HEK293 (cell line): ENCODE measurements around the gene STK11.

ENCODE experiments used
- PBX3 ChIP-seq: sonication (generic); formaldehyde crosslinking; IDR thresholded peaks from 2 replicates; pipeline ENCODE4 v1.8.1; 2022; ENCODE audit warnings: mild to moderate bottlenecking, moderate library complexity, missing genetic modification reagents
- SP7 ChIP-seq: fragments of 450-650 bp; formaldehyde crosslinking; IDR thresholded peaks from 2 replicates; pipeline ENCODE4 v1.5.1; 2016; ENCODE audit warnings: missing biosample characterization, missing genetic modification characterization
- ZFP69B ChIP-seq: fragments of 450-650 bp; formaldehyde crosslinking; IDR thresholded peaks from 2 replicates; pipeline ENCODE4 v1.5.1; 2016; ENCODE audit warnings: missing biosample characterization, missing genetic modification characterization
- ZIC2 ChIP-seq: fragments of 450-650 bp; formaldehyde crosslinking; IDR thresholded peaks from 2 replicates; pipeline ENCODE4 v1.5.1; 2016; ENCODE audit warnings: missing biosample characterization, missing genetic modification characterization
- ZNF18 ChIP-seq: fragments of 450-650 bp; formaldehyde crosslinking; IDR thresholded peaks from 2 replicates; pipeline ENCODE4 v1.5.1; 2016; ENCODE audit warnings: missing biosample characterization, missing genetic modification characterization
- ZNF280D ChIP-seq: fragments of 450-650 bp; formaldehyde crosslinking; IDR thresholded peaks from 2 replicates; pipeline ENCODE4 v1.5.1; 2016; ENCODE audit warnings: missing biosample characterization, missing genetic modification characterization
- ZNF394 ChIP-seq: fragments of 450-650 bp; formaldehyde crosslinking; IDR thresholded peaks from 2 replicates; pipeline ENCODE4 v1.5.1; 2016; ENCODE audit warnings: missing biosample characterization, missing genetic modification characterization, mild to moderate bottlenecking, moderate library complexity, borderline replicate concordance
- ZNF501 ChIP-seq: fragments of 450-650 bp; formaldehyde crosslinking; IDR thresholded peaks from 2 replicates; pipeline ENCODE4 v1.5.1; 2016; ENCODE audit warnings: missing biosample characterization, missing genetic modification characterization
- ZNF560 ChIP-seq: fragments of 450-650 bp; formaldehyde crosslinking; IDR thresholded peaks from 2 replicates; pipeline ENCODE4 v1.5.1; 2017; ENCODE audit warnings: missing biosample characterization, missing genetic modification characterization, borderline replicate concordance
- ZNF571 ChIP-seq: fragments of 450-650 bp; formaldehyde crosslinking; IDR thresholded peaks from 2 replicates; pipeline ENCODE4 v1.5.0; 2017; ENCODE audit warnings: missing biosample characterization, missing genetic modification characterization
- ZNF629 ChIP-seq: fragments of 450-650 bp; formaldehyde crosslinking; IDR thresholded peaks from 2 replicates; pipeline ENCODE4 v1.5.1; 2017; ENCODE audit warnings: missing biosample characterization, missing genetic modification characterization
- ZNF677 ChIP-seq: fragments of 450-650 bp; IDR thresholded peaks from 2 replicates; pipeline ENCODE4 v1.5.0; 2018; ENCODE audit warnings: missing biosample characterization, mild to moderate bottlenecking, missing genetic modification characterization, moderate library complexity
- ZNF692 ChIP-seq: fragments of 450-650 bp; formaldehyde crosslinking; IDR thresholded peaks from 2 replicates; pipeline ENCODE4 v1.5.1; 2016; ENCODE audit warnings: missing biosample characterization, missing genetic modification characterization
- ZNF76 ChIP-seq: fragments of 450-650 bp; formaldehyde crosslinking; IDR thresholded peaks from 2 replicates; pipeline ENCODE4; 2016; ENCODE audit warnings: low read depth, missing biosample characterization, missing genetic modification characterization, borderline replicate concordance
- ZNF776 ChIP-seq: fragments of 450-650 bp; formaldehyde crosslinking; IDR thresholded peaks from 2 replicates; pipeline ENCODE4 v1.5.0; 2017; ENCODE audit warnings: missing biosample characterization, missing genetic modification characterization, borderline replicate concordance
- ZNF830 ChIP-seq: fragments of 450-650 bp; IDR thresholded peaks from 2 replicates; pipeline ENCODE4 v1.5.0; 2018; ENCODE audit warnings: missing biosample characterization, missing genetic modification characterization, low read depth, mild to moderate bottlenecking, moderate library complexity
- ZSCAN23 ChIP-seq: fragments of 450-650 bp; formaldehyde crosslinking; IDR thresholded peaks from 2 replicates; pipeline ENCODE4 v1.5.1; 2016; ENCODE audit warnings: missing biosample characterization, missing genetic modification characterization
- ZSCAN30 ChIP-seq: fragments of 450-650 bp; IDR thresholded peaks from 2 replicates; pipeline ENCODE4 v1.5.1; 2018; ENCODE audit warnings: missing biosample characterization, mild to moderate bottlenecking, missing genetic modification characterization, moderate library complexity
- TF ChIP-seq, protein P1 (sequence below): fragments of 450-650 bp; formaldehyde crosslinking; IDR thresholded peaks from 2 replicates; pipeline ENCODE4 v1.5.1; 2016; ENCODE audit warnings: missing biosample characterization, missing genetic modification characterization
- TF ChIP-seq, protein P2 (sequence below): fragments of 450-650 bp; formaldehyde crosslinking; IDR thresholded peaks from 2 replicates; pipeline ENCODE4 v1.5.1; 2016; ENCODE audit warnings: missing biosample characterization, missing genetic modification characterization, borderline replicate concordance
- TF ChIP-seq, protein P3 (sequence below): fragments of 450-650 bp; formaldehyde crosslinking; IDR thresholded peaks from 2 replicates; pipeline ENCODE4 v1.5.1; 2016; ENCODE audit warnings: missing biosample characterization, missing genetic modification characterization
- TF ChIP-seq, protein P4 (sequence below): fragments of 450-650 bp; formaldehyde crosslinking; optimal IDR thresholded peaks from 2 replicates; pipeline ENCODE3; 2016; ENCODE audit warnings: missing biosample characterization, mild to moderate bottlenecking, missing genetic modification characterization

STK11 gene

GRCh38 chr19:1275976-1276627, 70.5 kb downstream of the STK11 start (continued):
- peak; percentile 99 for TF ChIP-seq ZNF692 (tag by site-specific recombination)
- no peak for TF ChIP-seq ZSCAN23 (tag by site-specific recombination)
- TF ChIP-seq, protein P1, sequence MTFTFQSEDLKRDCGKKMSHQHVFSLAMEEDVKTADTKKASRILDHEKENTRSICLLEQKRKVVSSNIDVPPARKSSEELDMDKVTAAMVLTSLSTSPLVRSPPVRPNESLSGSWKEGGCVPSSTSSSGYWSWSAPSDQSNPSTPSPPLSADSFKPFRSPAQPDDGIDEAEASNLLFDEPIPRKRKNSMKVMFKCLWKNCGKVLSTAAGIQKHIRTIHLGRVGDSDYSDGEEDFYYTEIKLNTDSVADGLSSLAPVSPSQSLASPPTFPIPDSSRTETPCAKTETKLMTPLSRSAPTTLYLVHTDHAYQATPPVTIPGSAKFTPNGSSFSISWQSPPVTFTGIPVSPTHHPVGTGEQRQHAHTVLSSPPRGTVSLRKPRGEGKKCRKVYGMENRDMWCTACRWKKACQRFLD (tag by site-specific recombination), result no peak
- no peak for TF ChIP-seq ZSCAN30 (tag by site-specific recombination)
- peak; percentile 77 for TF ChIP-seq ZNF76 (tag by site-specific recombination)
- peak; percentile 68 for TF ChIP-seq SP7 (tag by site-specific recombination)
- no peak for TF ChIP-seq PBX3
- 0 out of 2 replicates have a peak, but pooled peaks have one; percentile 35 for TF ChIP-seq ZNF501 (tag by site-specific recombination)
- no peak for TF ChIP-seq ZNF280D
- TF ChIP-seq ZNF560 (tag by site-specific recombination), result no peak
- peak; percentile 28; the same call in 1 of the 2 replicates for TF ChIP-seq ZNF629 (tag by site-specific recombination)
- TF ChIP-seq, protein P2, sequence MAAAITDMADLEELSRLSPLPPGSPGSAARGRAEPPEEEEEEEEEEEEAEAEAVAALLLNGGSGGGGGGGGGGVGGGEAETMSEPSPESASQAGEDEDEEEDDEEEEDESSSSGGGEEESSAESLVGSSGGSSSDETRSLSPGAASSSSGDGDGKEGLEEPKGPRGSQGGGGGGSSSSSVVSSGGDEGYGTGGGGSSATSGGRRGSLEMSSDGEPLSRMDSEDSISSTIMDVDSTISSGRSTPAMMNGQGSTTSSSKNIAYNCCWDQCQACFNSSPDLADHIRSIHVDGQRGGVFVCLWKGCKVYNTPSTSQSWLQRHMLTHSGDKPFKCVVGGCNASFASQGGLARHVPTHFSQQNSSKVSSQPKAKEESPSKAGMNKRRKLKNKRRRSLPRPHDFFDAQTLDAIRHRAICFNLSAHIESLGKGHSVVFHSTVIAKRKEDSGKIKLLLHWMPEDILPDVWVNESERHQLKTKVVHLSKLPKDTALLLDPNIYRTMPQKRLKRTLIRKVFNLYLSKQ, result no peak
- TF ChIP-seq, protein P3, sequence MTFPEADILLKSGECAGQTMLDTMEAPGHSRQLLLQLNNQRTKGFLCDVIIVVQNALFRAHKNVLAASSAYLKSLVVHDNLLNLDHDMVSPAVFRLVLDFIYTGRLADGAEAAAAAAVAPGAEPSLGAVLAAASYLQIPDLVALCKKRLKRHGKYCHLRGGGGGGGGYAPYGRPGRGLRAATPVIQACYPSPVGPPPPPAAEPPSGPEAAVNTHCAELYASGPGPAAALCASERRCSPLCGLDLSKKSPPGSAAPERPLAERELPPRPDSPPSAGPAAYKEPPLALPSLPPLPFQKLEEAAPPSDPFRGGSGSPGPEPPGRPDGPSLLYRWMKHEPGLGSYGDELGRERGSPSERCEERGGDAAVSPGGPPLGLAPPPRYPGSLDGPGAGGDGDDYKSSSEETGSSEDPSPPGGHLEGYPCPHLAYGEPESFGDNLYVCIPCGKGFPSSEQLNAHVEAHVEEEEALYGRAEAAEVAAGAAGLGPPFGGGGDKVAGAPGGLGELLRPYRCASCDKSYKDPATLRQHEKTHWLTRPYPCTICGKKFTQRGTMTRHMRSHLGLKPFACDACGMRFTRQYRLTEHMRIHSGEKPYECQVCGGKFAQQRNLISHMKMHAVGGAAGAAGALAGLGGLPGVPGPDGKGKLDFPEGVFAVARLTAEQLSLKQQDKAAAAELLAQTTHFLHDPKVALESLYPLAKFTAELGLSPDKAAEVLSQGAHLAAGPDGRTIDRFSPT (tag by site-specific recombination), result peak; percentile 92
- peak; percentile 43; the same call in 1 of the 2 replicates for TF ChIP-seq ZIC2 (tag by site-specific recombination)
- TF ChIP-seq ZNF571, result no peak
- TF ChIP-seq ZFP69B (tag by site-specific recombination), result peak; percentile 96
- no peak for TF ChIP-seq ZNF18 (tag by site-specific recombination)
- 0 out of 2 replicates have a peak, but pooled peaks have one; percentile 3 for TF ChIP-seq ZNF677 (tag by site-specific recombination)
- TF ChIP-seq ZNF776, result no peak
- TF ChIP-seq ZNF394 (tag by site-specific recombination), result peak; percentile 29; the same call in 1 of the 2 replicates
- no peak for TF ChIP-seq ZNF830
- TF ChIP-seq, protein P4, sequence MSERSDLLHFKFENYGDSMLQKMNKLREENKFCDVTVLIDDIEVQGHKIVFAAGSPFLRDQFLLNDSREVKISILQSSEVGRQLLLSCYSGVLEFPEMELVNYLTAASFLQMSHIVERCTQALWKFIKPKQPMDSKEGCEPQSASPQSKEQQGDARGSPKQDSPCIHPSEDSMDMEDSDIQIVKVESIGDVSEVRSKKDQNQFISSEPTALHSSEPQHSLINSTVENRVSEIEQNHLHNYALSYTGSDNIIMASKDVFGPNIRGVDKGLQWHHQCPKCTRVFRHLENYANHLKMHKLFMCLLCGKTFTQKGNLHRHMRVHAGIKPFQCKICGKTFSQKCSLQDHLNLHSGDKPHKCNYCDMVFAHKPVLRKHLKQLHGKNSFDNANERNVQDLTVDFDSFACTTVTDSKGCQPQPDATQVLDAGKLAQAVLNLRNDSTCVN (tag by site-specific recombination), result peak; percentile 54
